Measurements from ENCODE around the gene ARPIN. TPM values are rescaled to one million over a fixed set of nuclear protein-coding genes. Genes with fewer than 3 reads are reported as not detected.

The ARPIN gene
- total RNA-seq, 4 donors from 2014 or later = 21.4 to 26.5 (median 24.1) TPM

DNA sequence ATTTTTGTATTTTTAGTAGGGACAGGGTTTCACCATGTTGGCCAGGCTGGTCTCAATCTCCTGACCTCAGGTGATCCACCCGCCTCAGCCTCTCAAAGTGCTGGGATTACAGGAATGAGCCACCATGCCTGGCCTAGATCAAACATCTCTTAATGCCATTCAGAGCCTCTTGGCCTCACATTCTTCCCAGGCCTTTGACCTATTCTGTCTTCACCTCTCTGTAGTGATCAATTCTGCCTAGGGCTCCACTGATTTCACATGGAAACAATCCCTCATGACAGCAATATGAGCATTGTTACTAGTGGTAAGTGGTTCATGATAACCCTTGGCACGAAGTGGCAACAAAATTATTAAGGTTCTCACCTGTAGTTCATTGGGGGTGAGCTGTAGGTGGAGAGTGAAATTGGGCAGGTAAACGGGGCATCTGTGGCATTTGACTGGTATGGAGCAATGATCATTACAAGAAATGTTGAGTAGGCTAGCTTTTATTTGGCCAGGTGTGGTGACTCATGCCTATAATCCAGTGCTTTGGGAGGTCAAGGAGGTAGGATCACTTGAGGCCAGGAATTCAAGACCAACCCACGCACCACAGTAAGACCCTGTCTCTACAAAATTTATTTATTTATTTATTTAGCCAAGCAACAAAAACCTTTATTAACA lies 4.8 kb upstream of the ARPIN start:
- H3K27me3 ChIP-seq = no peaks in the 10 kb centered on the region
- peaks cover 0 to 19% of the 10 kb centered on the region in 2 donors for H3K4me1 ChIP-seq
- TF ChIP-seq, protein P1, sequence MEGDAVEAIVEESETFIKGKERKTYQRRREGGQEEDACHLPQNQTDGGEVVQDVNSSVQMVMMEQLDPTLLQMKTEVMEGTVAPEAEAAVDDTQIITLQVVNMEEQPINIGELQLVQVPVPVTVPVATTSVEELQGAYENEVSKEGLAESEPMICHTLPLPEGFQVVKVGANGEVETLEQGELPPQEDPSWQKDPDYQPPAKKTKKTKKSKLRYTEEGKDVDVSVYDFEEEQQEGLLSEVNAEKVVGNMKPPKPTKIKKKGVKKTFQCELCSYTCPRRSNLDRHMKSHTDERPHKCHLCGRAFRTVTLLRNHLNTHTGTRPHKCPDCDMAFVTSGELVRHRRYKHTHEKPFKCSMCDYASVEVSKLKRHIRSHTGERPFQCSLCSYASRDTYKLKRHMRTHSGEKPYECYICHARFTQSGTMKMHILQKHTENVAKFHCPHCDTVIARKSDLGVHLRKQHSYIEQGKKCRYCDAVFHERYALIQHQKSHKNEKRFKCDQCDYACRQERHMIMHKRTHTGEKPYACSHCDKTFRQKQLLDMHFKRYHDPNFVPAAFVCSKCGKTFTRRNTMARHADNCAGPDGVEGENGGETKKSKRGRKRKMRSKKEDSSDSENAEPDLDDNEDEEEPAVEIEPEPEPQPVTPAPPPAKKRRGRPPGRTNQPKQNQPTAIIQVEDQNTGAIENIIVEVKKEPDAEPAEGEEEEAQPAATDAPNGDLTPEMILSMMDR (IDR thresholded peaks at IDR 0.05) = no peak
- TF ChIP-seq POLR2A (IDR thresholded peaks at IDR 0.05) = no peak
- no peaks in the 10 kb centered on the region for H3K36me3 ChIP-seq
- peak; percentile 32 to 44 for DNase-seq
- intact Hi-C loops (cut with DNase I) = loop anchor here (10.0 kb wide), 1 partner anchor 57 kb away; no protein-coding TSS in a partner anchor
- peak overlapping the region in 1 of 3 donors; percentile 54 for H3K27ac ChIP-seq
- no peaks in the 10 kb centered on the region for H3K9me3 ChIP-seq
- H3K4me3 ChIP-seq (replicated peaks in 1 of 3) = no peak overlapping the region
- WGBS, 2 donors = 69 to 75% methylated on average over 4 of the region's 4 CpGs

DNA sequence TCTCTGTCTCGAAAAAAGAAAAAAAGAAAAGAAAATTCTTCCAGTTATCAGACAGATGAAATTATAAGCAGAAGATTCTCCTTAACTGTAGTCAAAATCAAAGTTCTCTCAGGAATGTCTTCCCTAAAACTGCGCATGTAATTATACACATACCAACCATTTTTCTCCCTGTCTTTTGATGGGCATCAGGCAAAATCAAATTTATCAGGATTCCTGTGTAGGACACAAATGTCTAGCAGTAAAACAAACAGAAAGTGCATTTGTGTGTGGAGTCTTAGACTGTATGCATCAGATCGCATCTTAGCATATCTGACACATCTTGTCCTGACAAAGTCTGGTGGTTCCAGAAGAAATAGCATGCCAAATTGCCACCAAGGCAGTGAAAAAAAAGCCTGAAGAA lies 3.9 kb upstream of the ARPIN start:
- Histone ChIP-seq H3K4me1 (peaks cover 4 to 23% of the 10 kb centered on the region in 2 donors), H3K27ac (no peak overlapping the region), H3K9me3 (no peaks in the 10 kb centered on the region), H3K27me3 (no peaks in the 10 kb centered on the region), H3K4me3 (replicated peaks in 1 of 3) (no peak overlapping the region), H3K36me3 (no peaks in the 10 kb centered on the region)
- TF ChIP-seq, protein P1 (IDR thresholded peaks at IDR 0.05) = no peak
- TF ChIP-seq POLR2A (IDR thresholded peaks at IDR 0.05) = no peak
- intact Hi-C loops (cut with DNase I) = loop anchor here (10.0 kb wide), 1 partner anchor 58 kb away; no protein-coding TSS in a partner anchor
- DNase-seq = no peak
- whole genome bisulfite sequencing, 2 donors = 83 to 87% methylated on average over 3 of the region's 3 CpGs

DNA sequence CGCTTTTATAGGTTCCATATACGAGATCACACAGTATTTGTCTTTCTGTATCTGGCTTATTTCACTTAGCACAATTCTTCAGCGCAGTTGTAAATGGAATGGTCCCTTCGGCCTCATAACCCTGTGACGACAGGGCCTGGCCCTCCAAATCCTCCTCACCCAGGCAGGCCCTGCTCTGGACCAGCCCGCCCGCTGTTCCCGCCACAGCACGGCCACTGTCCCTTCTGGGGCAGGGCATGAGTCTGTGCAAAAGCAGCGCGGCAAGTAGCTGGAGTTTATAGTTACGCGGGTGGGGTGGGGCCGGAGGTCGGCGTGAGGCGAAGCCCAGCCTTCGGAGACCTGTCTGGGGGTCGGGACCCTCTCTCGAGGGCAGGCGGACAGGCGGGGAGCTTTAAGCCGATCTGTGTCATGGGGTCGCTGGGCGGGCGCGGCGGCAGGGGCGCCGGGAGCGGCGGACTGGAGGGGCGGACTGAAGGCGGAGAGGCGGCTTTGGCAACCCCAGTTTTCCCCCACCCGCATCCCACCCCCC lies 543 bp downstream of the ARPIN start:
- Histone ChIP-seq H3K9me3 (no peaks in the 10 kb centered on the region), H3K27ac (peak overlapping the region; percentile 37 to 78 (median 44)), H3K4me3 (replicated peaks in 1 of 3) (peak overlapping the region; percentile 69 to 95 (median 80)), H3K27me3 (no peaks in the 10 kb centered on the region), H3K4me1 (peaks cover 4 to 23% of the 10 kb centered on the region in 2 donors), H3K36me3 (peaks cover 0 to 5% of the 10 kb centered on the region in 2 donors)
- intact Hi-C loops (cut with DNase I) = loop anchor here (10.0 kb wide), 1 partner anchor 63 kb away; no protein-coding TSS in a partner anchor
- peak; percentile 45 to 51 for DNase-seq
- 10 to 11% methylated on average over 9 to 11 of the region's 36 CpGs for WGBS, 2 donors
- TF ChIP-seq, protein P1 (IDR thresholded peaks at IDR 0.05) = no peak
- no peak for TF ChIP-seq POLR2A (IDR thresholded peaks at IDR 0.05)

DNA sequence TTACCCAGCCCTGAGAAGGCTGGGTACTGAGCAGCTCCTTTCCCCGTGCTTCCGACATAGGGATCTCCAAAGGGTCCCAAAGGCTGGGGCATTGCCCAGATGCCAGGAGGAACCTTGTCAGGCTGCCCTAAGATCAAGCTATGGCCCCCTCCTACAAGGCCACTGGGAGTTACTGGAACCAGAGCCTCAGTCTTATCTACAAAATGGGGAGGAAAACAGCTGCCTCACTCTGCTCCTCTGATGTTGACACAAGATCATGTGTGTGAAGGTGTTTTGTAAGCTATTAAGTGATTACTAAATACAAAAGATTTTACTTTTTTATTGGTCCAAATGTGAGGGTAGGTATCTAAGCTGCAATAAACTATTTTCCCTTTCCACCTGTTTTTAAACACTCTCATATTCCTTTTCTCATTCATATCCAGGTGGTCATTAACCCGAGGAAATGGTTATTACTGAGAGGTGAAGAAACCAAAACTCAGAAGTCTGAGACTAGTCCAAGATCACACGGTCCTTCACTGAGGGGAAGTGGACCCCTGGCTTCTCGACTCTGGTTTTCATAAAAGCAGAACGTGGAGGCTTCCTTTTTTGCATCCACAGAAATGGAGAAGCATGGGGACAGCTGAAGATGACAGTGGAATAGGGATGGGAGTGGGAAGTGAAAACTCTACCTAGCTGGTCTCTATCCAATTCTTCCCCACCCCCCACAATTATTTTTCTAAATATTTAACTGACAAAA lies 1.7 kb downstream of the ARPIN start:
- H3K36me3 ChIP-seq = peaks cover 0 to 5% of the 10 kb centered on the region in 2 donors
- H3K4me1 ChIP-seq = peaks cover 4 to 15% of the 10 kb centered on the region in 2 donors
- no peak overlapping the region for H3K4me3 ChIP-seq (replicated peaks in 1 of 3)
- TF ChIP-seq, protein P1 (IDR thresholded peaks at IDR 0.05) = no peak
- no peaks in the 10 kb centered on the region for H3K27me3 ChIP-seq
- DNase-seq = no peak
- no peak overlapping the region for H3K27ac ChIP-seq
- intact Hi-C loops (cut with DNase I) = loop anchor here (10.0 kb wide), 1 partner anchor 64 kb away; no protein-coding TSS in a partner anchor
- H3K9me3 ChIP-seq = no peaks in the 10 kb centered on the region
- WGBS, 2 donors = 81 to 86% methylated on average over 6 of the region's 6 CpGs

All from thyroid gland (tissue), 4 donors.